Measurements from ENCODE around the gene ABR. TPM values are rescaled to one million over a fixed set of nuclear protein-coding genes. Genes with fewer than 3 reads are reported as not detected.

The ABR gene
- total and polyA plus RNA-seq, 2 of the 8 experiments (the other 6 are each of a cell fraction or from before 2014, with no cell fraction given), result 44.8 to 47.2 TPM

GRCh38 chr17:1109606-1110540, 69.9 kb downstream of the ABR start (continued):
- TF ChIP-seq USF2 (IDR thresholded peaks at IDR 0.05; ENCODE audit: low read length), result no peak
- TF ChIP-seq MAFK (IDR thresholded peaks at IDR 0.05; ENCODE audit: low read depth, low read length), result no peak
